CD4-positive, alpha-beta T cell treated with Interleukin-15 for 4 hours (primary cell): ENCODE results near the gene KCNH1.

ENCODE experiments used
- DNase-seq: peaks from one replicate; pipeline ENCODE4 v3.0.0-alpha.2; 2020; ENCODE audit warnings: low spot score

KCNH1 gene

DNA sequence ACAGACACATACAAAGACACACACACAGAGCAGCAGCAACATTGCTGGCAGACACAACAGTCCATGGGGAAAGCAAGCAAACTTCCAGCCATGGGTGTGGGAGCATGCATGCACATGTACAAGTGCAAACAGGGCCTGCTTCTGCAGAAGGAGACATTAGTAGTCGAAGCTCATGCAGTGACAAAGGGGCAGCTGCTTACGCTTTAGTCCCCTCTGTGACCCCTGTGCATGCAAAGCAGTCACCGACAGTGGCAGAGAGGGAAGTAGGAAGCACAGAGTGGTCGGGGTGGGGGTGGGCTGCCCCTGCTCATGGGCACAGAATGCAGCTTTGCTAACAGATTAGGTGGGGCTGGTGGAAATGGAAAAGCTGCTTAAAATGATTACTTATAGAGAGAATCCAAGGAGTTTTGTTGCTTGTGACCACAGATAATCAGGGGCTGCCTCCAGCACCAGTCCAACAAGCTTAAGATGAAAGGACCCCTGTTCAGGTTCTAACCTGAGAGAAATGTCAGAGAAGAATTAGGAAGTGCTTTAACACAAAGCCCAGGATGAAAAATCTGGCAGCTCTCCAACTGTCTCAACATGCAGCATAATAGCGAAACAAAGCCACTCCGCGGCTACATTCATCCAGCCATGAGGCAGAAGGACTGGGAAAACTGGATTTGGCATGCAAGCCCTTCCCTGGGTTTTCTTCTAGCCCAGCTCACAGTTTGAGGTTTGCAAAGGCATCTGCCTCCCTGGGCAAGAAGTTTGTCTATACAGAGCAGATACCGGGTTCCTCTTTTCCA lies 378.9 kb downstream of the KCNH1 start:
- DNase-seq, result no peak

DNA sequence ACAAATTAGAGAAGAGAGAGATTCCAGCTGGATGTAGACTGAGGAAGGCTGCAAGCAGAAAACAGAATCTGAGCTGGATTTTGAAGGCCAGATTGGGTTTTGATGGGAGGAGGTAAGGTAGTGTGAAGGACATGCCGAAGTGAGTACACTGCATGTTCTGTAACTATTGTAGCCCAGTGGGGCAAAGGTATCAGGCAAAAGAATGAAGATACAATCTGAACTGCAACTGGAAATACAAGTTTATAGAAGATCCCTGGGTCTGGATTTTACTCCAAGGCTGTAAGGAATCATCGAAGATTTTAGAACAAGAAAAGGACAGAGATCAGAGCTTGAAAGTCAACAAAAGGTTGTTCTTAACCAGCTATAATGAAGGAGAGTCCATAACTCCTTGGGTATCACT lies 382.0 kb downstream of the KCNH1 start:
- no peak for DNase-seq

DNA sequence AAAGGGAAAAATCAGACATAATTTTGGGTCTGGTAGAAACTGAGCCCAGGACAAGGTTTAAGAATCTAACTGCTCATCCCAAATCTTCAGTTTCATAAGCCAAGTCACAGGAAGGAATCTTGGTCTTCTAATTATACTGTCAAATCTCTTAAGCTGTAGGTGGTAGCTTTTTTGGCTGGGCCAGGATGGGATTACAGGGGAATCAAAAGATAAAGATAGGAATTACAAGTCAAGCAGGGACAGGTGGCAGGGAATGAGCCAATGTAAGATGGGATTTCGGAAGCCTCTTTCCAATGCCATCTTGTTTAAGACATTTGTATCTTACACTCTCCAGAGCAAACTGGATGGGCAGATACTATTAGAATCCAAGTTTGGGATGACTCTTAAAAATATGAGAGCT lies 383.5 kb downstream of the KCNH1 start:
- DNase-seq, result no peak

DNA sequence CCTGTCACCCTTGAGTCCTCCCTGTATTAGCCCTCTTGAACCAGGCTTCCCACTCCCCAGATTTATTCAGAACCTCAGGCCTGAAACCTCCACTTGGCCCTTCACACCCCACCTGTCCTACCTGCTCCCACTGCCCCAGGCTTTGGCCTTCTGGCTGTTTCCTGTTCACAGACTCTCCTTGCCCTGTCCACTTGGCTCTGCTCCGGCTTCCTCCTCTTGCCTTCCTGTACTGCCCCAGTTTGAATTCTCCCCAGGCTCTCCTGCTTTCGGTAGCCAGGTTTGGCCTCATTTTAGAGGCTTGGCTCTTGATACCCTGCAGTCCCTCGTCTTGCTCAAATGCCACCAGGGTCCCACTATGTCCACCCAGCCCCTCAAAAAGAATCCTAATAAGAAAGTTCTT lies 385.2 kb downstream of the KCNH1 start:
- DNase-seq, result no peak

DNA sequence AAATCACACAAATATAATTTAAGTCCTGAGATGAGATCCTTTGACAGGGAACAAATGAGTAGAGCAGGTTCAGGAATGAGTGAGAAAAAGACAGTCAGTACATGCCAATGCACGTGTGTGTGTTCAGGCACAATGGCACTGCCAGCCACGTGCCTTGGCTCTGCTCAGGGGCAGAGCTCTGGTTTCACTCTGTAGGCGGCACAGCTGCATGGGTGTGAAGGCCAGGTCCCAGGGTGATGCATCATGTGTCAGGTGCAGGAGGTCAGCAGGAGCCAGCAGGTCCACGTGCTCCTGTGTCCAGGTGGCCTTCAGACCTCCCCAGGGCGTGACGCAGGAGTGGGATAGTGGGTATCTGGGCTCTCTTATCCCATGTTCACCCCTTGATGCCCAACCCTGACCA lies 386.1 kb downstream of the KCNH1 start:
- DNase-seq, result no peak

DNA sequence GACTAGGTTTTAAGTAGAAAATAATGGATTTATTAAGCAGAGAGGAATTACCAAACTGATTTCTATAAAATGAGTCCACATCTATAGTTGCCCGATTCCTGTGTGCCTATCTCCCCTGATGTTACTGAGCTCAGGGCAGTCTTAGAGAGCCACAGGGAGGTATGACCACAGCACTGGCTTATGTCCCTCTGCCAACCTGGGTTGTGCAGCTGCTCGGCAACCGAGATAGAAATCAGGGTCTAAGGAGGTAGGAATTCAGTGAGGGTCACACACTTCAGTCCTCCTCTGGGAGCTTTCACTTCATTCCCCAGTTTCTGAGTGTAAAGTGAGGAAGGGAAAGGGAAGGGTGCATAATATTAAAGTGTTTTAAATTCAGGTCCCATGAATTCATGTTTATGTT lies 386.8 kb downstream of the KCNH1 start:
- no peak for DNase-seq

DNA sequence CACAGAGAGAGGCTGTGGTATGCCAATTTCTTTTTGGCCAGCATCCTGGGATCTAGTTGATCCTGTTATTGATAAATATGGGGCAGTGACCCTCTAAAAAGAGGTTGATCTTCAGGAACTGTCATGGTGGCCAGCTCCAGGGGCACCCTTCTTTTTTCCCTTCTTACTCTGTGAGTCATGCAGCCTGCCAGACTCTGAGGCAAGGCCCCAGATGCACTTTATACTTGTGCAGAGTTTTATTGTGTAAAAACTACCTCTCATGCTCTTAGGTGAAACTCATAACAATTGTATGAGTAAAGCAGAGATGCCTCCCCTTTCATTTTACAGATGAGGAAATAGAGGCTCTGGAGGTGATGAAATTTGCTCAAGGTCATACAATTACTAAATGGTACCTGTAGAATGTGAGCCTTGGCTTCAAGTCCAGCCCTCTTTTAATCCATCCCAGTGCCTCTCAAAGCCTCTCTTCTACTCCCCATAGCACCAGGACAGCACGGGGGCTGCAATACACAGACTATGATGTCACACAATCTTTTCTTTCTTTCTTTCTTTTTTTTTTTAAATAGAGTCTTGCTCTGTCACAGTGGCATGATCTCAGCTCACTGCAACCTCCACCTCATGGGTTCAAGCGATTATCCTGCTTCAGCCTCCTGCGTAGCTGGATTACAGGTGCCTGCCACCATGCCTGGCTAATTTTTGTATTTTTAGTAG lies 387.8 kb downstream of the KCNH1 start:
- no peak for DNase-seq

DNA sequence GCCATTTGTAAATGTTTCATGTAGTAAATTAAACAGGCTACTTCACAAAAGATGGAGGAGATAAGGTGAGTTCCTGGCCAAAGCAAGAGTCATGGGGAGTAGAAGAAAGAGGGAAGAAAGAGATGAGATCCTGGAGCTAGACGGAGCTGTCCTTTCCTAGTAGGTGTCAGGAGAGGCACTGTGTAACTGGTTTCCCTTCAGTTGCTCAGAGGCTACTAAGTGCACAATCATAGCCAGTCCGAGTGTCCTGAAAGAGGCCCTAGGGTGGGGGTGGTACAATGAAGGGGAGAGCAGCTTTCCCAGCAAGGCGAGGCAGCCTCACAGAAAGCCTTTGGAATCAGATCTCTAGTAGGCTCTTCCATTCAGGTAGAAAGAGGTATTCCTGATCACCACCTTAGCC lies 390.9 kb downstream of the KCNH1 start:
- no peak for DNase-seq

DNA sequence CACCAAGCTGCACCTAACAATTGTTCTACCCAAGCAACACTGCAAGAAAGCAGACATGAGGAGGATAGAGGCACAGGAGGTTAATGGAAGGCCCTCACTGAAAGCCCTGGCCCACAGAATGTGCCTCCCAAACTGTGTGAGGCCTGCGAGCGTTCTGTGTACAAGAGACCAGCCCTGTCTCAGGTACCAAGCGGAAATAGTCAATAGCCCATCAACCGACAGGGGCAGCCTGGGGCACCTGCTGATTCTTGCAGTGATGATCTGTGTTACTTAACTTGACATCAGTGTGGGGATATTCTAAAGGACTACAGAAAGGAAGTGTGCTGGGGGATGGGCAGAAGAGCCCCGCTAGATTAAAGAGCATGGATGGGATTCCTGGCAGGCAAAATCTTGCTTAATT lies 392.4 kb downstream of the KCNH1 start:
- no peak for DNase-seq

DNA sequence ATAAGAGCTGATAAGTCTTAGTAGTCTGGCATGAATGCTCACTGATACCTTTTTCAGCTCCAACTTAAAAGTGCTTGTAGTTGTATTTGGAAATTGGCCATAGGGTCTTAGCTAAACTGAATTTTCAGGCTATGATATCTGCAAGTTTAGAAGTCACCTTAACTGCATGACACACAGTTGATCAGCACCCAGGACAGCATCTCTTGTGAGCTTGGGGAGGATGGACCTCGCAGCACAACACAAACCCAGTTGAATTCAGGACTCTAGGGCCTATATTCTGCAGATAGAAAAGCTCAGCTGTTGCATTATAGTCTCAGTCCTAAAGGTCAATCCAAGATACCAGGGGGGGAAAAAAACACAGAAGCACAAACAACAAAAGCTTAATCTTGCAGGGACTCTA lies 394.3 kb downstream of the KCNH1 start:
- DNase-seq, result no peak

DNA sequence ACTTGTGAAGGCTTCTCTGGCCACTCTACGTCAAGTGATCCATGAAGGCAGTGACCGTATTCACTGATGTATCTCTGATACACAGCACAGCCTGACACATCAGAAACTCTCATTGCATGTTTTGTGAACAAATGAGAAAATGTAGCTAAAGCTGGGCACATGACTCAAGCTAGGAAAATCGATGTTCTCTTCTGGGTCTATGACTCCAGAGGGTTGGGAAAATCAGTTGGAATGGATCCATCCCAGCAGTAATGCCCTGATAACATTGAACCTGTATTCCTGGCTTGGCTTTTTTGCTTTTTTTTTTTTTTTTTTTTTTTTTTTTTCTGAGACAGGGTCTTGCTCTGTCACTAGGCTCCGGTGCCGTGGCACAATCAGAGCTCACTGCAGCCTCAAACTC lies 395.7 kb downstream of the KCNH1 start:
- DNase-seq, result no peak

DNA sequence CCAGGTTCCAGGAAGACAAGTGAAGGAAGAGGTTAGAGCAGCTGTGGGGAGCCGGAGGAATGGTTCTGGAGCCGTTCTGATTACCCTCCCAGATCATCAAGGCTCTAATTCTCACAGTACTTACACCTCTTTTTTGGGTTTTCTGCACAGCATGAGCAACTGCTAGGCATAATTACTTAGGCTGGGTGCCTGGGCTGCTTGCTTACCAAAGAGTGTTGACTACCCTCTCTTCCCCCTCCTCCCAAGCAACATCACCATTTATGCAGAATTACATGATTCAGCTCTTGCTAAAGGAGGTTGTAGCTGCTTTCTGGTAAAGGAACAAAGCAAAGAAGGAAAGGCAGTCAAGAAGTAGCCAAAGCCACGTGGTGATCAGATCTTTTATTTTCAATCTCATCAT lies 397.2 kb downstream of the KCNH1 start:
- no peak for DNase-seq

DNA sequence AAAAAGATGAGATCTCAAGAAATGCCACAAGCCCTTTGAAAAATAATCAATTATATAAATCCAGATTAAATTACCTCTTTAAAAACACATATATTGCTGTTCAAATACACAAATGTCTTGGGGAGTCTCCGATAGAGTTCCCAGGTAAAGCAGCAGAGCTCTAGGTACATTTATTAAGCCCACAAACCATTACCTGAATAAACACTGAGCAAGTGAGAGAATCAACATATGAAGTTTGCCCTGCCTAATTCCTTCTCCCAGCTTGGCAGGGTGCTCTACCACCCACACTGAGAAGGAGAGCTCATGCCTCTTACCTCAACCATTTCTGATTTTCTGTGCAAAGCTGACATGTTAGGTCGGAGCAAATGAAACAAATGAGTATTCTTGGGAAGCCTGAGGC lies 402.4 kb downstream of the KCNH1 start:
- DNase-seq, result no peak

DNA sequence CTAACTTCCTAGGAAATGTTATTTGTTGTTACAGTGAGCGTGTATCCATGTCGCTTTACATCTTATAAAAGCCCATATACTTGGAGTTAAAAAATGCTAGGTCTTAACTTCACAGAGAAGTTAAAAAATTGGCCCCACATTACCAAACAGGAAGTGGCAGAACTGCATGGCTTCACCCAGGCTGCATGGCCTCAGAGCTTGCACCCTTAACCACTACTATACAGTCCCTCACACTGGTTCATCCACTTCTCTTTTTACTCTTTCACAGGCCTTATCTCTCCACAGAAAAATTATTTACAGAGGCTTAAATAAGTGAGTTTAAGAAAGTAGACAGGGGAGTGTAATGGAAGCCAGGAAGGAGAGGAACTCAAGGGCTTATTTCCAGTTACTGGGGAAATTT lies 402.8 kb downstream of the KCNH1 start:
- DNase-seq, result no peak

DNA sequence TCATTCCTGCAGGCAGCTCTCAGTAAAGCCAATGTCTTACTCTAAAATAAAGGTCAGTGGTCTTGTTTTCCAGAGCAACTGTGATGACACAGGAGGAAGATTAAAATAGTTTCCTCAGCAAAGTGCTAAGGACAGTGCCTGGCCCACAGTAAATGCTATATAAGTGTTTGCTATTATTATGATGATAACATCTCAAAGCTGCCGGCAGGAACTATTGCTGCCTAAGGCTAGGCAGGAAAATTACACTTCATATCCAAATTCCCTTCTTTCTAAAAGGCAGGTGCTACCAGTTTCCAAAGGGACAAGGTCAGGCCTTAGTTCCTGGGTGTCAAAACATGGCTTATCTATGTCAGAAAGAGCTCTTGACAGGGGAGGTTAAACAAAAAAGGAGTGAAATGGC lies 403.9 kb downstream of the KCNH1 start:
- no peak for DNase-seq

DNA sequence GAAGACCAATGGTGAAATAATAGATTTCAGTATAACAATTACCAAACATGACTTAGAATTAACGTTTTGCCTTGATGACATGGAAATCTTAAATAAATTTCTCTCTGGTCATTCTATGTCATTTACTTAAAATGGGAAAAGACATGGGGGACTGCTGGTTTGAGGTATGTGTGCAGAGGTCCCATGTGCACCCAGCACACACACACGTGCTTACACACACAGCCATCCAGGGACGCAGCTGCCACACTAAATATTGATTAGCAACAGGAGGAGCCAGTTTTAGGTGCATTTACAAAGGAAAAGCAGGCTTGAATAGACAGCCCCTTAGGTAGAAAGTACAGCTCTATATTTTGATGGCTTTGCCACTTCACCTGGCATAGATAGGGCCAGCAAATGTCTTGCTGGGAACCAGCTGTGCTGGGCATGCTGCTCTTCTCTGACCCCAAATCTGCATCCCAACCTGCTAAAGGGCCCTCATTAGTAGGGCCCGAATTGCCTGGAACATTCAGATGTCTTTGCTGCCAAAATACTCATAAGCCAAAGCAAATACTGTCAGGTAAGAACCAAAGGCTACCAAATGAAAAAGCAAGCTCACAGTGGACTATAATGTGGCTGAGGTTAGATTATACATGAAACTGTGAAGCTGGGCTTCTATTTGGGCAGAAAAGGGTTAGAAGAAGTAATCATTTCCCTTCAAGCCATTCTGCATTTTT lies 405.4 kb downstream of the KCNH1 start:
- no peak for DNase-seq

DNA sequence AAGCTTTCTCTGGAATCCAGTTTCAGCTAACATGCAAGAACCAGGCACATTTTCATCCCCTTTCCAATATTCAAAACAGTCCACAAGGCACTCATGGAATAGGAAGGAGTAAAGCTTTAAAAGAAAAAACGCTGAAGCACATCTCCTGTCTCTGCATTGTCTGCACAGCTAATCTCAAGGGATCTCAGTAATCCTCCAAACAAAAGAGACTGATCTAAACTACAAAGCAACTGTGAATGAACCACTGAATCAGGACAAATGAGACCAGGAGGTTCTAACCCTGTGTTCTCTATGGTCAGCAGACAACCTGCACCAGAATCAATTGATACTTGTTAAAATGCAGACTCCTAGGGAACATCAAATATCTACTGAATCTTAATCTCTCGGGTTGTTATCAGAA lies 406.2 kb downstream of the KCNH1 start:
- no peak for DNase-seq

DNA sequence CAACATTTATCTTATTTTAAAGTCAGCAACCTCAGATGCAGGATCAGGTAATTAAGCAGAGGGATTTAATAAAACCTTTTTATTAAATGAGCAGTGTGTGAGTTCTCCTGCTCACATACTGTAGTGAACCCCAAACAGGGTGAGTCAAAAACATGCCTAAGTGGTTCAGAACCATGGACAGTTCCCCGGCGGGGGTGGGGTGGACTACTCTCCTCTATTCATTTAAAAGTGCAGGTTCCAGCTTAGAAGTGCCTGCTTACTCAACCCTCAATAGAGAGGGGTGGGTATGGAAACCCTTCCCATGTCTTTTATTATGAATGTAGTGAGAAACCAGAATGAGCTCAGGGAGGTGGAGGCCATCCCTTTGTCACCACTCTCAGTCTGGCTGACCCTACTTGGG lies 407.3 kb downstream of the KCNH1 start:
- DNase-seq, result no peak

DNA sequence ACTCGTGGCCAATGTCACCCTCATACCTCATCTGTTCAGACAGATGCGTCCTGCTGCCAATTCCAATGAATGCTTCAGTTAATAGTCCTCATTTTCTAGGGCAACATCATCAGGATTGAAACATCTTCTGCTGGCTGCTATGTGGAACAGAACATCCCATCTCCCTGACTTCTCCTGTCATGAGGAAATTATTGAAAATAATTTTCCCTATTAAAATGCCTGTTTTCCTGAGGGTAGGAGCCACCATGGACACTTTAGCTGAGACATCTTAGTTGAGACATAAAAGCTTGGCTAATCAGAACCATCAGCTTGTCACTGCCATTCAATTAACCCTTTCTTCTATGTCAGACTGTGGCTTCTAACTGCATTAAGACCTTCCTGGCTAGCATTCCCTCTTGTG lies 409.2 kb downstream of the KCNH1 start:
- no peak for DNase-seq

DNA sequence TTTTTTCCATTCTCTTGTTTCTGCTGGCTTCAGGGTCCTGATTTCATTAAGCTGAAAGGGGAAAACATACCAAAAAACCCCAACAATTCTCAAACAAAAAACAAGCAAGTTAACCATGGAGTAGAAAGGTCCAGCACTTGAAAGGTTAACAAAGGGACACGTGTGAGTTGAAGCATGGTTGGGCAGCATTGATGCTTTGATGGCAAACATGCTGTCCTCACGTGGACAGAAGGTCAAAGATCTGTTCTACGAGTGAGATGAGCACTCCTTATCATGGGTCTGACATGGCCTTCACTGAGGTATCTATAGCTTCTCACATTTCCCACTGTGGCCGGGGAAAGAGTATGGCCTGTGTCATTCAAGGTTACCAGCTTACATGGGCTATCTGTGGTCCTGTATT lies 410.3 kb downstream of the KCNH1 start:
- no peak for DNase-seq

DNA sequence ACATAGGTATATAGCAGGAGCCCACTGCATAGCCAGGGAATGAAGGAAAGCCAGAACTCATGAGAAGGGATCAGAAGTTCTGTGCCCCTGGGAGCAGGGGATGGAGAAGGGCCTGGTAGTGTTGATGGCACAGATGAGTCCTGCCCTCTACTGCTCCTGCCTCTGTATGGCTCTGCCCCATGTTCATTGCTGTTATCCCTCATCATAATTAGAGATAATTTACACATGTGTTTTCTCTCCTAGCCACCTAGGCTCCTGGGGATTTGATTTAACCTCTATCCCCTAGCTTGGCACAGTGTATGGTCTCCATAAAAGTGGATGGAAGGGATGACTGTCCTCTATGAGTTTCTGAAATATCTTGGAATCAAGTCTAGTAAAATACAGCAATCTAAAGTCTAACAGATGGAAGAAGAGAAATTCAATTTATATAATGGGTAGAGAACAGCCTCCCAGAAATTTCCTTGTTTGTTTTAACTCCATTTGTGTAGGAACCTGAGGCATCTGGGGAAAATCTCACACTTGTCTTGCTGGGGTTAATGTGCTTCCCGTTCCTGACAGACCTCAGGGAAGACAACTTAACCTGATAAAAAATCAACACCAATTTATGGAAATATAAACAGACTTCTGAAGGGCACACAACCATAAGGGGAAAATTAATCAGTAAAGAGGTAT lies 411.4 kb downstream of the KCNH1 start:
- DNase-seq, result no peak

DNA sequence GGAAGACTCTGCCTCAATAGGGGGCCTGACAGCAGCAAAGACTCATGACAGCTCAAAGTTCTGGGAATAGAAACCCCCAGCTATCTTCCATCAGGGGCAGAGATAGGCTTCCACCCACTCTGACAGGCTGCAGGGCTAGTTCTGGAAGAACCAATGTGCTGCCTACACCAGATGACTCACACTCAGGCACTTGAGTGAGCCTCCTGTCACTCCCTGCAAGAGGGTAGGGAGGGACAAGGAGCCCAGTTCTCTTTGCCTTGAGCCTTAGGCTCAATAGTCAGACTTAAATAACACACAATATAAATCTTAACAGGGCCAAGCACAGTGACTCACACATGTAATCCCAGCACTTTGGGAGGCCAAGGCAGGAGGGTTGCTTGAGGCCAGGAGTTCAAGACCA lies 418.9 kb downstream of the KCNH1 start:
- DNase-seq, result no peak
